Measurements from ENCODE around the gene SMAD7. TPM values are rescaled to one million over a fixed set of nuclear protein-coding genes. Genes with fewer than 3 reads are reported as not detected.

SMAD7 gene
- total RNA-seq, 2 donors from 2014 or later, result 80.8 to 107 TPM

GRCh38 chr18:48905513-48905912, 45.3 kb downstream of the SMAD7 start:
- H3K4me3 ChIP-seq, result no peak overlapping the region
- ATAC-seq (ENCODE audit: insufficient number of reproducible peaks, low FRiP score, low read depth) (no peak), DNase-seq (ENCODE audit: low spot score) (no peak)
- H3K27me3 ChIP-seq (replicated peaks; ENCODE audit: insufficient read depth), result no peaks in the 10 kb centered on the region
- TF ChIP-seq CTCF (IDR thresholded peaks at IDR 0.05), result no peak
- H3K36me3 ChIP-seq, result no peaks in the 10 kb centered on the region
- H3K9me3 ChIP-seq, result no peaks in the 10 kb centered on the region
- H3K4me1 ChIP-seq (ENCODE audit: control insufficient read depth in 1 of 2, low read depth in 2 of 2), result peaks cover 21 to 31% of the 10 kb centered on the region in 2 donors
- H3K27ac ChIP-seq, result no peak overlapping the region

DNA sequence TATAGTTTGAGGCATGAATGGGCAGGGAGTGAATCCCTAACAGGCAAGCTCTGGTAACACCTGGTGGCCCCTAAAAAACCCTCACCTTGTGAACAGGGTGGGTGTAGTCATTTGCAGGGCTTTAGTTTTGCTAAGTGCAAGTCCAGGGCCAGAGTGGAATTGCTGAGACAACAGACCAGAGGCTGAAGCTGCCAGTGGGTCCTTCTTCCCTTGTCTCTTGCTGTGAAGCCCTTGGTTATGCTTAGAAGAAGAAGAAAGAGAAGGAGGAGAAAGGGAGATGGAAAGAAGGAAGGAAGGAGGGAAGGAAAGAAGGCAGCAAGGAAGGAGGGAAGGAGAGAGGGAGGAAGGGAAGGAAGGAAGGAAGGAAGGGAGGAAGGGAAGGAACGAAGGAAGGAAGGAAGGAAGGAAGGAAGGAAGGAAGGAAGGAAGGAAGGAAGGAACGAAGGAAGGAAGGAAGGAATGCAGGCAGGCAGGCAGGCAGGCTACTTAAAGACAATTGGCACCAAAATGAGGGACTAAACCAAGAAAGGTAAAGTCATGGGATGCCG, 45.8 kb downstream of the SMAD7 start:
- DNase-seq (ENCODE audit: low spot score) (no peak), ATAC-seq (ENCODE audit: insufficient number of reproducible peaks, low FRiP score, low read depth) (no peak)
- H3K9me3 ChIP-seq, result no peaks in the 10 kb centered on the region
- no peaks in the 10 kb centered on the region for H3K36me3 ChIP-seq
- no peak overlapping the region for H3K4me3 ChIP-seq
- H3K4me1 ChIP-seq (ENCODE audit: control insufficient read depth in 1 of 2, low read depth in 2 of 2), result peaks cover 21 to 31% of the 10 kb centered on the region in 2 donors
- H3K27me3 ChIP-seq (replicated peaks; ENCODE audit: insufficient read depth), result no peaks in the 10 kb centered on the region
- TF ChIP-seq CTCF (IDR thresholded peaks at IDR 0.05), result no peak
- no peak overlapping the region for H3K27ac ChIP-seq

GRCh38 chr18:48904091-48904490, 46.7 kb downstream of the SMAD7 start:
- no peaks in the 10 kb centered on the region for H3K9me3 ChIP-seq
- no peaks in the 10 kb centered on the region for H3K27me3 ChIP-seq (replicated peaks; ENCODE audit: insufficient read depth)
- ATAC-seq (ENCODE audit: insufficient number of reproducible peaks, low FRiP score, low read depth) (no peak), DNase-seq (ENCODE audit: low spot score) (no peak)
- peak overlapping the region; percentile 96 to 98 for H3K27ac ChIP-seq
- no peak for TF ChIP-seq CTCF (IDR thresholded peaks at IDR 0.05)
- H3K4me3 ChIP-seq, result no peak overlapping the region
- no peaks in the 10 kb centered on the region for H3K36me3 ChIP-seq
- H3K4me1 ChIP-seq (ENCODE audit: control insufficient read depth in 1 of 2, low read depth in 2 of 2), result peaks cover 21 to 31% of the 10 kb centered on the region in 2 donors

DNA sequence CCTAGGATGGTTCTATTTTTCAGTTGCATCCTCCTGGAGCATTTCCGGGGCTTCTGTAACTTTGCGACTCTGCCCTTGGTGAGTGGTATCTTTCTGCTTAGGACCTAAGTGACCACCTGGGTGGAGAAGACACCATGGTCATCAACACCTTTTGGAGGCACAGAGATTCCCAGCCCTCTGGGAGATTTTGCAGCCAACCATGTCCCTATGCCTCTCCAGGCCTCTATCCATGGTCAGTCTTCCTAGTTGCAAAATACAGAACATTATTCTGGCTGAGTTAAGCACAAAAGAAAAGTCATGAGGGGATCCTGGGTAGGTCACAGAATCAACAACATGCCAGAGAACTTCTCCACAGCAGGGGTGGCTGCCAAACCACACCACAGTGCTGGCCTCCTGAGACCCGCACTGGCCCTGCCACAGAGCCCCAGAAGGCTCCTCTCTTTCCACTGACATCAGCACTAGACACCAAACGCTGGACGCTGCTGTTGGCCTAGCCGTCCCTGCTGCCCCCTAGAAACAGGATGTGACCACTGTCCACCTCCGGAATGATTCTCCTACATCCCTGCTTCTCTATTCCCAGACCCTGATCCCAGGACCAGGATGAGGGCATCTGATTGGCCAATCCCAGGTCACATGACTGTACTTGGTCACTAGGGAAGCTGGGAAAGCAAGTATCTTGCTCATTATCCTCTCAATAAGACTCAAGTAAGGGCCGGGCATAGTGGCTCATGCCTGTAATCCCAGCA, 47.7 kb downstream of the SMAD7 start:
- Histone ChIP-seq H3K4me1 (ENCODE audit: control insufficient read depth in 1 of 2, low read depth in 2 of 2) (peaks cover 21 to 31% of the 10 kb centered on the region in 2 donors), H3K9me3 (no peaks in the 10 kb centered on the region), H3K36me3 (no peaks in the 10 kb centered on the region), H3K27ac (peak overlapping the region; percentile 96 to 98), H3K4me3 (no peak overlapping the region), H3K27me3 (replicated peaks; ENCODE audit: insufficient read depth) (no peaks in the 10 kb centered on the region)
- no peak for TF ChIP-seq CTCF (IDR thresholded peaks at IDR 0.05)
- DNase-seq (ENCODE audit: low spot score), result no peak
- peak; percentile 63 for ATAC-seq (ENCODE audit: insufficient number of reproducible peaks, low FRiP score, low read depth)

DNA sequence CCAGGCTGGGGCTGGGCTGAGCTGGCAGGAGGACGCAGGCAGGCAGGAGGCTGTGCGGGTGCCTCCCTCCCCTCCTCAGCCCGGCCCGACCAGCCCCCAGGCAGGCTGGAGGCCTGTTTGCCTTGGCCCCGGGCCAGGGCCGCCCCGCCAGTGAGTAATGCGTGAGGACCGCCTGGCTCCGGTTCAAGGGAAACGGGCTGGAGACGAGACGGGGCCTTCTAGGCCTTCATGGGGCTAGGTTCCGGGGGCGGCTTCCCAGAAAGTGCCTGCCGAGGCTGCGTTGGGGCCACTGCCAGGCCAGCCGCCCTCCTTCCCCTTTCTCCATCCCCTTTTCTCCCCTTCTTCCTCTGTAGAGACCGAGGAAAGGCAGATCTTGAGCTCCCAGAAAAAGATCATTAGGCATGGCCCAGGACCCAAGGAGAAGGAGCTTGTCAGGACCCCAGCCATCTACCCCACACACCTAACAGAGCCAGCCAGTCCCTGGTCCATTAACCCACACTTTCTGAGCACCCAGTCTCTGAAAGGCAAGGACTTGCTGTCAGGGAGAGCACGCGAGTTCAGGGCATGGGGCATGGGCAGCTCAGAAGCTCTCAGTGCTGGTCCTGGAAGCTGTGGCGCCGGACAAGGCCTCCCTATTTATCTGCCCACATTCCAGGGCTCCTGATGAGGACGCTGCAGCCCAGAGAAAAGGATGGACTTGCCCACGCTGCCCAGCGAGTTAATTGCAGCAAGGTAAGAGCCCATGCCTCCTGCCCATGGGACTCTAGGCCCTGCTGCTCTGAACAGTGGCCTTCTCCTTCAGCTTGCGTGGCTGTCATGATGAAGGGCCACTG, 48.5 kb downstream of the SMAD7 start:
- Histone ChIP-seq H3K4me1 (ENCODE audit: control insufficient read depth in 1 of 2, low read depth in 2 of 2) (peaks cover 26 to 37% of the 10 kb centered on the region in 2 donors), H3K4me3 (peak overlapping the region; percentile 25)
- no peak for TF ChIP-seq CTCF (IDR thresholded peaks at IDR 0.05)

More for the DNA sequence above, 48.5 kb downstream of the SMAD7 start:
- DNase-seq (ENCODE audit: low spot score) (peak; percentile 89), ATAC-seq (ENCODE audit: insufficient number of reproducible peaks, low FRiP score, low read depth) (peak; percentile 81)
- no peaks in the 10 kb centered on the region for H3K27me3 ChIP-seq (replicated peaks; ENCODE audit: insufficient read depth)
- no peaks in the 10 kb centered on the region for H3K36me3 ChIP-seq
- peak overlapping the region; percentile 96 to 98 for H3K27ac ChIP-seq
- no peaks in the 10 kb centered on the region for H3K9me3 ChIP-seq

All from thoracic aorta (tissue), 2 donors.